H1 (cell line): ENCODE measurements around the gene ATP6V1C2. TPM values are rescaled to one million over a fixed set of nuclear protein-coding genes. Genes with fewer than 3 reads are reported as not detected.

Experiments
- BACH1 ChIP-seq: IDR thresholded peaks from 2 replicates; pipeline ENCODE4 v1.6.1; 2012; ENCODE audit warnings: low read length, improper control_type of control experiment
- polyA plus RNA-seq, 7 experiments: library from polyadenylated mRNA; depleted of rRNA in 3 of 7; stranded (reverse) in 5 of 7; unstranded in 2 of 7; fragments of >200 nt in 5 of 7; fragments of 200-250 nt in 2 of 7; gene quantifications; 1 replicate in 5 of 7; 2 replicates in 1 of 7; 4 replicates in 1 of 7; pipeline versions ENCODE4 v1.2.1 to v1.2.3, GENCODE V29; 2011 to 2013; ENCODE audit warnings: missing spikeins in 2 of 7, mixed read lengths in 2 of 7
- total RNA-seq: library from RNA; stranded (reverse); fragmentation: NEBNext Ultra II Directional; extraction: Animal tissue kit (Norgen Biotek cat#: 25700); gene quantifications from 2 replicates; pipeline ENCODE4 v1.2.1, GENCODE V29; 2021

ATP6V1C2 gene
- total and polyA plus RNA-seq, 2 of the 8 experiments (the other 6 are each of a cell fraction or from before 2014, with no cell fraction given), result 0.29 to 0.74 TPM

DNA sequence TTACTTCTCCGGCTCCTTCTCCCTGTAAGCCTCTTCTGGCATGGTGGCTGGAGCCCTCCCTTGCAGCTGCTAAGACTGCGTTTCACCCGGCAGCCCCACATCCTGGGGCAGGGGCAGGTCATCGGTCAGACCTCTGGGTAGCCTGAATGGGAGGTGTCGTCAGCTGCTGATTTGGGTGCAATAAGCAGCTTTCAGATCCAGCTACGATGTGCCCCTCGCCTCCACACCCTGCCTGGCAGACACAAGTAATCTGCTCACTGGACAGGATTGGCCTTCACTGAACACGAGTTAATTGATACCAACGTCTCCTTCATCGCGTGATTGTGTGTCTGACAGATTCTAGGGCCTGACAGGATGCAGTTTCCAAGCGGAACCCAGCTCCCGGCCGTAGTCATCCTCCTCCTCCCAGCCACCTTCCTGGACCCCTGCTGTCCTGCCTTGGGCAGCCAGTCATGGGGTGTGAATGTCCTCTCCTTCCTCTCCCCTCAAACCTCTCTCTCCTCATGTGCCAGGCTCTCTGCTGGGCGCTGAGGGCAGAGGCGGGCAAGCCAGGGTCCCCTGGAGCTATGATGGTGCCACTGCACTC lies 110.1 kb downstream of the ATP6V1C2 start (continued):
- no peak for TF ChIP-seq BACH1
